GM19239 (cell line): Measurements from ENCODE around the gene SLC16A12.
"Not testable (repeated sequence)": the region's sequence is repeated elsewhere in the genome, so short reads cannot be mapped to it uniquely, and the experiment has no call there.

Source experiments
- DNase-seq: peaks from one replicate; pipeline ENCODE4 v3.0.0; 2011; ENCODE audit warnings: low spot score; ENCODE audit not compliant: insufficient read length
- FAIRE-seq: peaks from 2 replicates; lab custom pipeline; 2011; peaks lifted over from hg19 to GRCh38; lab: Jason Lieb, UNC

The SLC16A12 gene

DNA sequence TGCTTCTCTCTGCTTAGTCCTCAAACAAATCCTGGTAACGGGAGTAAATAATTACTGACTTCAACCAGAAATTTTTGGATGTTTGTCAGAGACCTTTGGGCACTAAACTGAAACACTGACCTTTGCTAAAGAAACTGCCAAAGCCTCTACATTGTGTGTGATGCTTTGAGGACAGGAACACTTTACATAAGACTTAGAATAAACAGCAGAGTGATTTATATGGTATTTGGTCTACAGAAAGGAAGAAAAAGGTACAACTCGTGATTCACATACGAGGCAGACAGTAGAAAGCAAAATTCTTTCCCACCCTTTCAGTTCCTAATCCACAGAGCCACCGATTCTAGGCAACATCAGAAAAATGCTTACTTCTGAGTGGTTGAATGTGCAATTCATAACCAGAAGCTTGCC, 59.8 kb downstream of the SLC16A12 start:
- DNase-seq (no peak), FAIRE-seq (no peak)

DNA sequence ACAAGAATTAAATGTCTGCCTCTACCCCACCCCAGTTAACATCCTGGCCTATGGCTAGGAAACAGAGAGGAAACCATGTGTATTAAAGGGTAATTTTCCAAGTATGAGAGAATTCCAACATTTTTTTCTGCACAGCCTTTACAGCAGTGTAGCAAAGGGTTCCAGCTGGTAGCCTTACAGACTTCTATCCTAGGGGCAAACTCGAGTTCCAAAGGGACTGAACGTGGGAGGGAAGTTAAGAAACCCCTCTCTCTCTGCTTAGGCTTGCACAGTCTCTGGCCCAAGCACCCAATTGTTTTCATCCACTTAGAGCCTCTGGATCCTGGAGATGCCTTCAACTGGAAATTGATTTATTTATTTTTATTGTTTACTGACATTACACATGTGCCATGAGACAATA, 60.3 kb downstream of the SLC16A12 start:
- FAIRE-seq (no peak), DNase-seq (no peak)

DNA sequence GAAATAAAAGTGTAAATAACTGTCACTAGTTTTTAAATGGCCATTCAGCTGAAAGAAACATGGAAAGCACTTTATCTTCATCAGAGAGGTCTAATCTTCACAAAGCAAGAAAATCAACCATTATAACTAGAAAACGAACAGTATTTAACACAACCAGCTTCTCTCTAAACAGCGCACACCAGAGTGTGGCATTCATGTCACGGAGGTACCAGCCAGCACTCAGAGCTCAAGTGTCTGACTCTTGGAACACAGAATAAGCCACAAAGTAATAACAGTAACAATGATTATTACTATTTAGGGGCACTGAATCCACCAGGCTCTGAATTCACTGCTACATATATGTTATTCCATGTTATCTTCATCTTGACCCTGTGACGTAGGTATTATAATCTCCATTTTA, 60.9 kb downstream of the SLC16A12 start:
- DNase-seq (no peak), FAIRE-seq (no peak)

DNA sequence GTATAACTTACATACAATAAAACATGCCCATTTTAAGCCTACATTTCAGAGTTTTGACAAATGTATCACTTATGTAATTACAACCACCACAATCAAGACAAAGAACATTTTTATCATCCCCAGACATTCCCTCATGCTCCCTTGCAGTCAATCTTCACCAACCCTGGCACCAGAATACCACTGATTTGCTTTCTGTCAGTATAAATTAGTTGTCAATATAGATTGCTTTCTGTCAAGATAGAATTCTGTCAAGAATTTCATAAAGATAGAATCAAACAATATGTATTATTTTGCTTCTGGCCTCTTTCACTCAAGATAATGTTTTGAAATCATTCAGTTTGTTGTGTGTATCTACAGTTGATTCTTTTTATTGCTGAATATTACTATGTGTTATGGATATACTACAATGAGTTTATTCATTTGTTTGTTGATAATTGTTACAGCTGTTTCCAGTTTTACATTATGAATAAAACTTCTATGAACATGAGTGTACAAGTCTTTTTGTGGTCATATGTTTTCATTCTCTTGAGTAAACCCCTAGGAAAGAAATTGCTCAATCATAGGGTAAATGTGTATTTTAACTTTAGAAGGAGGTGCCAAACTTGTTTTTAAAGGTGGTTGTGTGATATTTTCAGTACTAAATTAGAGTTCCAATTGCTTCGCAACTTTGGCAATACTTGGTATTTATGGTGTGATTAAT, 64.1 kb downstream of the SLC16A12 start:
- DNase-seq (no peak), FAIRE-seq (peak; percentile 71)

DNA sequence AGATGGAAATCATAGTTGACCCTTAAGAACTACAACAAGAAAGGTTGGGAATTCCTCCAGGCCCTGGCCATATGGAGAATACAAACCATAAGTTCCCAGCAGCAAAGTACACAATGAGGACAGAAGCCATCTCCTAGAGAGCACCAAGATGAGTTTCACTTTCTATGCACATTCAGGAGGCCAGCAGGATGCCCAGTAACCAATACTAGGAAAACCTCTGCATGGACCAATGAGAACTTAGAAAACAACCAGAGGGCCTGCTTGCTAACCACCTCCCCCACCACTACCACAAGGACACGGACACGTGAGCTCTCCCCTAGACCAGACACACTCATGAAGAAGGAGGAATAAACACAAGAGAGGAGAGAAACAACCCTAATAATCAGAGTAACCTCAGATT, 64.8 kb downstream of the SLC16A12 start:
- DNase-seq (no peak), FAIRE-seq (no peak)

DNA sequence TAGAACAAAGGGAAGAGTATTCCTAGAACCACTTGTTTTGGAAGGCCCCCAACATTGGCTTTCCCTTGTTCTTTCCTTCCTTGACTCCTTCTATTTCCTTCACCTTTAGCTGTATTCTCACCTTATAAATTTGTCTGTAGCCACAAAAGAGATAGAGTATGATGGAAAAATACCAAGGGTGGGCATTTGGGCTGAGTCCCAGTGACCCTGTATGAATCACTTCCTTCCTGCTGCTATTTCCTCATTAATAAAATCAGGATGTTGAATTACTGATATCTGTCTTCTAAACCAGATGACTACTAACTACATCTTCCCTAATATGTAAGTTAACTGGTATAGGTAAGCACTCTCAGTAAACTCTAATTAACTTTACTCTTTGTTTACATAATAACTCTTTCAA, 65.9 kb downstream of the SLC16A12 start:
- DNase-seq = no peak
- no peak for FAIRE-seq

DNA sequence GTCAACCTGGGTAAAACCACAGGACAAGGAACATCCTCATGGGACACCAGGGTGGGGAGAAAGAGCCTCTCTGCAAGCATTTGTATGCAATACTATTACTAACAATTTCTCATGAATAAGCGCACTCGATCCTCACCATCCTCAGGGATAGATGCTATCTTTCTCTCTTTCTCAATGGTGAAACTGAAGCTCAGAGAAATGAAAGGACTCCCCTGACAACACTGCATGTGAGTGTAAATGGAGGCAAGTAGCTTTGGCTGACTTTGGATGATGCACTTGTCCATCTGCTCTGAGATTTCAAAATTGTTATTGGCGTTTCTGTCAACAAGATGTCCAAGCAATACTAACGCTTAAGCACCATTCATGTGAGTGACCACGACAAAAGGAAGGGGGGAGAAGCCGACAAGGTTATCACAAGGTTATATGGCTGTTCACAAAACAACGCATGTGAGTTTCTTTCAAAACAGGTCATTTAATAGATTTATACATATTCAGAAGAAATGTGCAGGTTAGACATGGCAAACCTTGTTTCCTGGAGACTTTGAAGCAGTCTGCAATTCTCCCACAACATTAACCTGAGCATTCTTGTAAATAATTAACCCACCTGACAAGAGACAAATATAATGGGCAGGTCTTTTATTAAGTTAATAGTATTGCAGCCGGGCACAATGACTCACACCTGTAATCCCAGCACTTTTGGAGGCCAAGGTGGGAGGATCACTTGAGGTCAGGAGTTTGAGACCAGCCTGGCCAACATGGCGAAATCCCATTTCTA, 67.0 kb downstream of the SLC16A12 start:
- no peak for FAIRE-seq
- DNase-seq = no peak

DNA sequence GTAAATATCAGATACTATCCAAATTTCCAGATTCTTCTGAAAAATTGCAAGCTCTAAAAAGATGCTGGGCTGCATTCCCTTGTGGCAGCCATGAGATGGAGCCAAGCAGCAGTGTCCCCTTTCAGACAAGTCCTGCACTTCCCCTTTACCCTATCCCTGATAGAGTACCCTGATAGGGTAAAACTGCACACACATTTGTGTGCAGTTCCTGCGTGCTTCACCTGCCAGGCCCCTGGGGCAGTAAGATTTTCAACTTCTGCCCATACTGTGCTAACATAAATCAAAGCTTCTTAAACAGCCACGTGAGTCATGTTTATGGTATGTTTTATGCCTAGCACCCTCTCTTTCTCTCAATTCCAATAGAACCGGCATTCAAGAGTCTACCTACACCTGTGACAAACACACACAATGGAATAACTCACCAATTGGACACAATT, 68.8 kb downstream of the SLC16A12 start:
- peak; percentile 4 for FAIRE-seq

DNA sequence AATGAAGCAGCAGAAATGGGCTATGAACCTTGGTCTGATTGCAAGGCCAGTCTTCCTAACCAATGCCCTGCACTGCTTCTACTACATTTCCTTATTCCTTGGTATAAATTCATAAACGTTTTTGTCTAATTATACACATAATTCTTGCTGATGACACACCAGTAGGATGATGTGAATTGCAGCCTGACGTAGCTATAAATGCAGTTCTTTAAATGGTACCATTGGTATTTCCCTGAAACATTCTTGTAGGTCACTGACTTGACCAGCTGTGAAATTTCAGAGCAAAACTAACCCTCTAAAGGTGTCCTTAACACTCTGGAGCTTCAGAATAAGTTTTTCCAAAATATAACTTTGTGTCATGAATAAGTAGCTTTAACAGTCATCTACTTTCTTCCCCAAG, 70.2 kb downstream of the SLC16A12 start:
- no peak for FAIRE-seq
- no peak for DNase-seq

More for the DNA sequence above, 68.8 kb downstream of the SLC16A12 start:
- no peak for DNase-seq

DNA sequence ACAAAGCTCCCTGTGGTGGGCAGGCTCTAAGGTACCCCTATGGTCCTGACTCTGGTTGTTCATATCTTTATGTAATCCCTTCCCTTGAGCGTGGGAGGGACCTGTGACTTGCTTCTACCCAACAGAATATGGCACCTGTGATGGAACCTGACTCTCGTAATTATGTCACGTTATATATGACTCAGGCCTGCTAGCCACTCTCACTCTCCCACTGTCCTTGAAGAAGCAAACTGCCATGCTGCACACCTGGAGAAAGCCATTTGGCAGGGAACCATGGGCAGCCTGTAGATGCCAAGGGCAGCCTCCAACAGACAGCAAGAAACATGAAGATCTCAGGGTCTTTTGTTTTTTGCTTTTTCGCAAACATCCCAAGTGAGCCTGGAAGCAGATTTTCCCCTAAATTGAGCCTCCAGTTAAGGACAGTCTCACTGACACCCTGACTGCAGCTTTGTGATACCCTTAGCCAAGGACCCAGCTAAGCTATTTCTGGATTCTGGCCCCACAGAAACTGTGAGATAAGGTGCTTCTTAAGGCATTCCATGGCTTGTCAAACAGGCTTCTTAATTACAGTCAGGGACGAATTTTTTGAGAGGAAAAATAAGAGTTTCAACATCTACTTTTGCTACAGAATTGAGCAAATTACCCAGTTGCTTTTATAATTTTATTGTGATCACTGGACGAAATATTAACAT, 71.4 kb downstream of the SLC16A12 start:
- FAIRE-seq (no peak), DNase-seq (no peak)

DNA sequence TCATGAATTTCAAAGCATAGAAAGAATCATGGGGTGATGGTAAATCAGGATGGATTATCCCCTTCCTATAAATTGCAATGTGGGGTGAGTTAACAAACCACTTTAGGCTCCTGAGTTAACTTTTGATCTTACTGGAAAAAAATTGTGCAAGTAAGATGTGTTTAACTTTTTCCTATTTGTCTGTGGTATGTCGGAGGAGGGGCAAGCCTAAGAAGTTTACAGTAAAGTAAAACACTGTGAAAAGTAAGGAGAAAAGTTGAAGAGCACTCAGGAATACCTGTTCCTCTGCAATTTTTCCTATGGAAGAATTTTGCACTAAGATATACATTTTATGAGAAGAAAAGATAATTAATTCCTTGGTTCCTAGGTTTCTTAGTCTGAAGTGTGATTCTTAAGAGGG, 76.6 kb downstream of the SLC16A12 start:
- FAIRE-seq (no peak), DNase-seq (no peak)

DNA sequence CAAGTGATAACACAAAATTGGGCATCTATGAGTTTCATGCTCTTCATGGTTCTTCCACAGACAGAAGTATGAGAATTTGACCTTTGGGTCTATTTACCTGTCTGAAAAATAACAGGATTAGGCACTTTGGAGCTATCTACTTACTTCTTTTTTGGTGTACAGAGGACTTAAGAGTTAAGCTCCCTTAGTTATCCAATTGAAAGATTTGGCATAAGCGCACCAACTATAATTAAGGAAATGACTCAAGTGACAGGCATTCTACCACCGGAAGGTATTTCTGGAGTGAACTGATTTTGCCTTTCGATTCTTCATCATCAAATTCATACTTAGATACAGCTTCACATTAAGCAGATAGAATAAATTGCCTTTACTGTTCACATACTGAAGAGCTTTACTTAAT, 77.1 kb downstream of the SLC16A12 start:
- DNase-seq (no peak), FAIRE-seq (no peak)

DNA sequence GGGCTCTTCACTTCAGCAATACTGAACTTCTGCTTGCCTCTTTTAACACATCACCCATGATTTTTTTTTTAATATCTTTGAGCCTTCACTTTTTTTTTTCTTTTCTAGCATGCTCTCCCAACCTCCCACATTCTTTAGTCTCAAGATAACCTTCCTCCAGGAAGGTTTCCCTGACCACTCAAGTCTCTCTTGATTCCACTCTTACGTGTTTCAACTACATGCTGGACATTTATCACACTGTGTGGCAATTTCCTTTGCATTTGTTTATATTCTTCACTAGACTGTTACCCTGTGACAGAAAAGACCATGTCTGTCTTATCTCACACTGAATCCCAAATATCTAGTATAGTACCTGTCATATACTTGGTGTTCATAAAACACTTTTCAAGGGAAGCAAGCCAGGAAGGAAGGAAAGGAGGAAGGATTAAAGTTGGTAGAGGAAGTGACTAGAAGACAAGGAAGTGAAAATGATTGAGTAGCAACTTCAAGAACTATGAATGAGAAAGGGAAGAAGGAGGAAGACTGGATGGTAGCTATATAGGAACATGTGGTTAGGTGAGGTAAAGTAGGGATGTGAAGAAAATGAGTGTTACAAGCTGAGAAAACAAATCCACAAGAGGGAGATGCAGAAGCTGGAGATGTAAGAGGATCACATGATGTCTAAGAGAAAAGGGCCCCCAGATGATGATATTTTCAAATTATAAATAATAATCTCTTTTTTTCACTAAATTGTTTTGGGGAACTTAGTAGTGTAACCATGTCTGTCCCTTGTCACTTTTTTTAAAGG, 80.6 kb downstream of the SLC16A12 start:
- DNase-seq (no peak), FAIRE-seq (no peak)

DNA sequence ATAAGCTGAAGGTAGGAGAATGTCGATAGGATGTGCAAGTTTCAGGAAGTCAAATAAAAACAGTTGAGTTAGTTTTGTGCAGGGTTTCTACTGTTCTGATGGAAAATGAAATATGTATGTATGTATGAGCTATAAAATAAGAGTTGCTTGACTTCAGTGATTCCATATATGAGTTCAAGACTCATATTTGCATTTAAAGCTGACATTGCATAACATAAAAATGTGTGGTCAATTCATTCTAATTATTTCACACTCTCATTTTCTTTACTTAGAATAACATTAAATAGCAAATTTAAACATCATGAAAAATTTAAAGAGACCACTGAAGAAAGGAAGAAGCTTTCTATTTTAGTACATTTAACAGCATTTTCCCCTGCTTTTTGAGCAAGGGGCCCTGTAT, 83.2 kb downstream of the SLC16A12 start:
- DNase-seq = no peak
- no peak for FAIRE-seq

DNA sequence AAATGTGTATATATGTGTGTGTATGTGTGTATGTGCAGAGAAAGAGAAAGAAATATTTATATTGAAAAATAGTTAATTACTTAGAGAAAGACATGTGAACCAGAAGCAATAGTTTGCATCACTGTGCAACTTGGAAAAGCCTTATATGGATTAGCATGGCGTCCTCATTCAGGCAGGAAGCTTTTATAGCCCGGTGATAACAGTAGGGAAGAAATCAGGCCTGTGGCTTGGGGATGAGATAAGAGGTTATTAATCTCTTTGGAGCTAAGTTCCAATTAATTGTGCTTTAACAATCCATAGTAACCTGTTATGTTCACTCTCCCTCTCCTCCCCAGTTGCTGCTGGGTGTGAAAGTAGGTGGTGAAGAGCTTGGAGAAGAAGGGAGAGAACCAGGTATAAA, 84.5 kb downstream of the SLC16A12 start:
- DNase-seq (no peak), FAIRE-seq (no peak)

DNA sequence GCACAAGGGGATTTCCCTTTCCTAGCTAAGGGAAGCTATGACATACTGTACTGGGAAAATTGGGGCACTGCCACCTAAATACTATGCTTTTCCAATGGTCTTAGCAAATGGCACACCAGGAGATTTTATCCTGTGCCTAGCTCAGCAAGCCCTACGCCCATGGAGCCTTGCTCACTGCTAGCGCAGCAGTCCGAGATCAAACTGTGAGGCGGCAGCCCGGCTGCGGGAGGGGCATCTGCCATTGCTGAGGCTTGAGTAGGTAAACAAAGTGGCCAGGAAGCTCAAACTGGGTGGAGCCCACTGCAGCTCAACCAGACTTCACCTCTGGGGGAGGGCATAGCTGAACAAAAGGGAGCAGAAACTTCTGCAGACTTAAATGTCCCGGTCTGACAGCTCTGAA, 90.6 kb downstream of the SLC16A12 start:
- not testable (repeated sequence) for DNase-seq, FAIRE-seq

DNA sequence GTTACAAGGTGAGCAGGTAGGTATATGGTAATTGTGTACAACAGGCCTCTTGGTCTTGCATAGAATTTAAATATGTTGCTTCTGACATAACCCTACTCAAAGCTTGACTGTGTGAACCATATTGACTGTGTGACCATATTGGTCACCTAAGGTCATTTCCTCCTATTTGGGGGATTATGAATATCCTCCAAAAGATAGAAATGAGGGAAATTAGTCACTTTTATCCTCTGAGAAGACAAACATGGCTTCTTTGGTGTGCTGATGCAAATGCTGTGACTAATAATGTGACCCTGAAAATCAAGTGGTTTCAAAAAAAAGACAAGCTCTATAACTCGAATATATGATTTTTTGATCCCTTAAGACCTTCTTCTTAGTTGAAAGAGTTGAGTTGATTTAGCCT, 93.1 kb downstream of the SLC16A12 start:
- DNase-seq = no peak
- no peak for FAIRE-seq

DNA sequence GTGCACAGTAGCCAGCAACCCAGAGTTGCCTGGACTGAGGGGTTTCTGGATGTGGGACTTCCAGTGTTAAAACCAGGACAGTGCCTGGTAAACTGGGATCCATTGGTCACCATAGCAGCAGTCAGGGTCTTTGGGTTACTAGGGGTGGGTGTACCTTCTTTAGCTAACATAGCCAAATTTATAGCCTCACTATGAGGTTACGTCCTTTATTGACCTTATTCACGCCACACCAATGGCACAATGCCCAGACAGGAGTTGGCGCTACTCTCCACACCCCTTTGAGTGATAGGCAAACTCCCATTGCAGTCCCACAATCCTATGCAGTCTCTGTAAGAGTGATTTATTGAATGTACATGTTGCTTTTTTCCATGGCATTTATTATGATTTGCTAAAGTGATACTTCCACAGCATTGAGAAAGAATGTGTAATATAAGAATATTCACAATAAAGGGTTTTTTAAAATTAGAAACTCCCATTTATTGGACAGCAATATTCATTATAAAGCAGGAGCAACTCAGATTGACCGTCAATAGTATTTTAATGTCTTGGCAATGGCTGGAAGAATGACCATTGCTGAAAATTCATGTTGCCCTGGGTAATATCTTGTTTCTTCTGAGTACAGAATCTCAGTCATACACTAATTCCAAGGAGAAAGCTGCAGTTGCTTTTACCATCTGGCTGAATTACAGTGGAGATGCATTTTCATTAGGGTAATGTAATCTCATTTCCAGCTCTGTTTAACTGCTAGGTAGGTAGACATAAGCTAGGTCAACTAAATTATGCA, 95.0 kb downstream of the SLC16A12 start:
- DNase-seq (no peak), FAIRE-seq (no peak)

DNA sequence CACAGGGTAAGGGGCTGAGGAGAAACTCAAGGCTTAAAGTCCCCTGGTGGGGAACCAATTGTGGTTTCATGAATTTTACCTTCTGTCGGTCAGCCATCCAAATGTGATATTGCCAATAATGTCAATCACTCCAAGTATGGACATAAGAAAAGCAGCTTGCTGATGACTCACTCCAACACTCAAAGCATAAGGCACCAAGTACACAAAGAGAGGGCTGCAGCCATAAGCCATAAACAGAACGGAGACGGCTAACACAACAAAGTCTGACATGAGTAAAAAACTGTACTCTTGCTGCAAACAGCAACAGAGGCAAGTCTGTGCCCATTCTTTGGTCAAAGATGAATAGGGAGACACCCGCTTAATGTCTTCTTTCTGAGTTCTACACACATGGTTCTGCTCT, 96.9 kb downstream of the SLC16A12 start:
- no peak for FAIRE-seq
- no peak for DNase-seq

DNA sequence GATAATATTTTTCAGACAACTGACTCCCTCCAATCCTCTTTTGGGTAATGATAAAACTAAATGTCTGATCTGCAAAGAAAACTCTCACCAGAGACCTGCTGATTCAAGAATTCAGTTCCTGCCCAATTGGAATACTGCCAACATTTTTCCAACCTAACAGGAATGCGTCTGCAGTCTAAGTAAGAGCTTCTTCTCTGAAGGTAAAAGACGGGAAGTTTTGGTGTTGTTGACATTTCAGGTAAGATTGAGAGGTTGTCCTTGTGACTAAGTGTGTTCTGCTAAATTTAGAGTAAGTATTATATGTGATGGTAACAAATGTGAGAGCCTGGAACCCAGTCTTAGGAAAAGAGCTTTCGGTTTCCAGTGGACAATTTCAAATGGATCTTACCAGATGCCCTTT, 103.4 kb downstream of the SLC16A12 start:
- no peak for DNase-seq
- FAIRE-seq = peak; percentile 47
